Activated CD4-positive, alpha-beta T cell treated with anti-CD3 and anti-CD28 coated beads for 36 hours (primary cell): Measurements from ENCODE around the gene INSL3. TPM values are rescaled to one million over a fixed set of nuclear protein-coding genes. Genes with fewer than 3 reads are reported as not detected.

Source experiments
- ATAC-seq: fragments of 200-7000 bp; cut with Tn5 transposase; one replicate; pipeline ENCODE4 v1.10.0; 2021; ENCODE audit warnings: mild to moderate bottlenecking, moderate library complexity
- CTCF ChIA-PET: fragments of 350-600 bp; sonication (Branson Sonifier 250); formaldehyde crosslinking; loops from one replicate; lab custom pipeline; 2021; ENCODE audit warnings: antibody characterized with exemption; lab: Charles Lee
- POLR2A ChIA-PET: fragments of 350-600 bp; sonication (Branson Sonifier 250); formaldehyde crosslinking; loops from one replicate; lab custom pipeline; 2021; ENCODE audit warnings: antibody characterized with exemption, inconsistent platforms; lab: Charles Lee
- DNase-seq: peaks from one replicate; pipeline ENCODE4 v3.0.0-alpha.2; 2020
- H3K27ac Mint-ChIP-seq: one replicate; pipeline ENCODE4 v1.8.0; 2021; ENCODE audit warnings: mixed read lengths
- H3K27me3 Mint-ChIP-seq: one replicate; pipeline ENCODE4 v1.8.0; 2021; ENCODE audit warnings: mixed read lengths
- H3K36me3 Mint-ChIP-seq: one replicate; pipeline ENCODE4 v1.8.0; 2021; ENCODE audit warnings: low read depth, mixed read lengths
- H3K4me1 Mint-ChIP-seq: one replicate; pipeline ENCODE4 v1.8.0; 2021; ENCODE audit warnings: mixed read lengths
- H3K4me3 Mint-ChIP-seq: one replicate; pipeline ENCODE4 v1.8.0; 2021; ENCODE audit warnings: mild to moderate bottlenecking, moderate library complexity, mixed read lengths
- H3K9me3 Mint-ChIP-seq: one replicate; pipeline ENCODE4 v1.8.0; 2021; ENCODE audit warnings: low read depth, mixed read lengths
- intact Hi-C, 2 experiments: fragments of 100-400 bp; cut with DNase I in 1 of 2; cut with micrococcal nuclease in 1 of 2; formaldehyde crosslinking; loops; one replicate each; pipeline versions ENCODE4 v1.14.2 to v1.15.1; 2022 to 2024; cut with DNase I, micrococcal nuclease
- total RNA-seq, 2 experiments: library from RNA; stranded (reverse); gene quantifications; one replicate each; pipeline ENCODE4 v1.2.3, GENCODE V29; 2021

Gene INSL3
- total RNA-seq, 2 experiments from 2014 or later: 6.9 to 9.7 TPM

- Mint-ChIP-seq H3K4me3 (peak overlapping the region; percentile 8), H3K27ac (peak overlapping the region; percentile 20), H3K27me3 (no peaks in the 10 kb centered on the region), H3K9me3 (no peaks in the 10 kb centered on the region), H3K4me1 (peaks cover 47% of the 10 kb centered on the region), H3K36me3 (peaks cover 67% of the 10 kb centered on the region)
- intact Hi-C loops: loop anchor here (5.0 kb wide), 2 partner anchors 37 to 372 kb away; partner anchors contain the start of gene SLC27A1 (in 1 of the 2)
- POLR2A ChIA-PET: no interaction called here
- CTCF ChIA-PET: interaction anchor here (0.8 kb wide), 1 partner anchor 15 kb away, joined by 3 read pairs; the partner anchor contains the start of gene RPL18A
- no peak for ATAC-seq
- DNase-seq: no peak
Measured at GRCh38 chr19:17843908-17844490, 22.7 kb upstream of the INSL3 start.

- Mint-ChIP-seq H3K36me3 (peaks cover 70% of the 10 kb centered on the region), H3K4me1 (peaks cover 40% of the 10 kb centered on the region), H3K9me3 (no peaks in the 10 kb centered on the region), H3K4me3 (peak overlapping the region; percentile 8), H3K27ac (peak overlapping the region; percentile 51), H3K27me3 (no peaks in the 10 kb centered on the region)
- ChIA-PET POLR2A (no interaction called here), CTCF (interaction anchor here (0.7 to 0.9 kb wide), 3 partner anchors 16 to 71 kb away, joined by 3 to 4 read pairs (median 3); partner anchors contain the start of gene RPL18A)
- ATAC-seq: no peak
- intact Hi-C loops: loop anchor here (5.0 kb wide), 2 partner anchors 36 to 371 kb away; partner anchors contain the start of gene SLC27A1 (in 1 of the 2)
- no peak for DNase-seq
Measured at GRCh38 chr19:17843292-17843827, 22.0 kb upstream of the INSL3 start.

- no peaks in the 10 kb centered on the region for H3K9me3 Mint-ChIP-seq
- peaks cover 36% of the 10 kb centered on the region for H3K4me1 Mint-ChIP-seq
- peaks cover 75% of the 10 kb centered on the region for H3K36me3 Mint-ChIP-seq
- H3K4me3 Mint-ChIP-seq: no peak overlapping the region
- ChIA-PET CTCF (interaction anchor here (0.7 to 0.9 kb wide), 2 partner anchors 19 to 71 kb away, joined by 3 to 4 read pairs; no protein-coding TSS in a partner anchor), POLR2A (no interaction called here)
- ATAC-seq (no peak), DNase-seq (no peak)
- no peaks in the 10 kb centered on the region for H3K27me3 Mint-ChIP-seq
- intact Hi-C loops: loop anchor here (1.0 to 5.0 kb wide), 4 partner anchors 12 to 370 kb away; partner anchors contain the start of gene SLC27A1 (in 1 of the 2)
- no peak overlapping the region for H3K27ac Mint-ChIP-seq
Measured at GRCh38 chr19:17842663-17843291, 21.5 kb upstream of the INSL3 start.

GRCh38 chr19:17841810-17842662, 20.7 kb upstream of the INSL3 start:
- DNase-seq (peak; percentile 90), ATAC-seq (peak; percentile 89)
- Mint-ChIP-seq H3K27ac (no peak overlapping the region), H3K36me3 (peaks cover 81% of the 10 kb centered on the region), H3K27me3 (no peaks in the 10 kb centered on the region), H3K9me3 (no peaks in the 10 kb centered on the region), H3K4me1 (peaks cover 36% of the 10 kb centered on the region), H3K4me3 (no peak overlapping the region)
- ChIA-PET CTCF (interaction anchor here (0.9 kb wide), 1 partner anchor 18 kb away, joined by 4 read pairs; no protein-coding TSS in a partner anchor), POLR2A (no interaction called here)
- intact Hi-C loops: loop anchor here (1.0 to 5.0 kb wide), 4 partner anchors 12 to 370 kb away; partner anchors contain the start of gene SLC27A1 (in 1 of the 2)

GRCh38 chr19:17841371-17841809, 20.1 kb upstream of the INSL3 start:
- Mint-ChIP-seq H3K9me3 (no peaks in the 10 kb centered on the region), H3K4me1 (peaks cover 38% of the 10 kb centered on the region), H3K4me3 (no peak overlapping the region), H3K27ac (no peak overlapping the region), H3K27me3 (no peaks in the 10 kb centered on the region), H3K36me3 (peaks cover 84% of the 10 kb centered on the region)
- intact Hi-C loops: loop anchor here (5.0 kb wide), 2 partner anchors 34 to 369 kb away; partner anchors contain the start of gene SLC27A1 (in 1 of the 2)
- ATAC-seq (no peak), DNase-seq (no peak)
- POLR2A ChIA-PET: no interaction called here
- CTCF ChIA-PET: no interaction called here

GRCh38 chr19:17840019-17840418, 18.7 kb upstream of the INSL3 start:
- no peak for ATAC-seq
- no peaks in the 10 kb centered on the region for H3K27me3 Mint-ChIP-seq
- DNase-seq: no peak
- H3K9me3 Mint-ChIP-seq: no peaks in the 10 kb centered on the region
- peak overlapping the region; percentile 14 for H3K27ac Mint-ChIP-seq
- CTCF ChIA-PET: no interaction called here
- POLR2A ChIA-PET: no interaction called here
- peaks cover 32% of the 10 kb centered on the region for H3K4me1 Mint-ChIP-seq
- intact Hi-C loops: loop anchor here (5.0 kb wide), 2 partner anchors 33 to 368 kb away; partner anchors contain the start of gene SLC27A1 (in 1 of the 2)
- no peak overlapping the region for H3K4me3 Mint-ChIP-seq
- H3K36me3 Mint-ChIP-seq: peaks cover 85% of the 10 kb centered on the region

- no peaks in the 10 kb centered on the region for H3K9me3 Mint-ChIP-seq
- ATAC-seq (no peak), DNase-seq (no peak)
- POLR2A ChIA-PET: no interaction called here
- intact Hi-C loops: no loop called here
- H3K4me1 Mint-ChIP-seq: peaks cover 13% of the 10 kb centered on the region
- H3K4me3 Mint-ChIP-seq: no peak overlapping the region
- H3K27ac Mint-ChIP-seq: no peak overlapping the region
- CTCF ChIA-PET: interaction anchor here (0.8 kb wide), 1 partner anchor 159 kb away, joined by 3 read pairs; no protein-coding TSS in a partner anchor
- H3K27me3 Mint-ChIP-seq: no peaks in the 10 kb centered on the region
- H3K36me3 Mint-ChIP-seq: peaks cover 81% of the 10 kb centered on the region
Measured at GRCh38 chr19:17837972-17838371, 16.7 kb upstream of the INSL3 start.

GRCh38 chr19:17836530-17836929, 15.2 kb upstream of the INSL3 start:
- peak overlapping the region; percentile 33 for H3K27ac Mint-ChIP-seq
- ATAC-seq (no peak), DNase-seq (no peak)
- no peaks in the 10 kb centered on the region for H3K27me3 Mint-ChIP-seq
- ChIA-PET CTCF (no interaction called here), POLR2A (no interaction called here)
- H3K36me3 Mint-ChIP-seq: peaks cover 85% of the 10 kb centered on the region
- no peak overlapping the region for H3K4me3 Mint-ChIP-seq
- intact Hi-C loops: no loop called here
- H3K4me1 Mint-ChIP-seq: peaks cover 13% of the 10 kb centered on the region
- H3K9me3 Mint-ChIP-seq: peaks cover 2% of the 10 kb centered on the region

- intact Hi-C loops: no loop called here
- ATAC-seq (no peak), DNase-seq (no peak)
- Mint-ChIP-seq H3K27ac (peak overlapping the region; percentile 26), H3K36me3 (peaks cover 85% of the 10 kb centered on the region), H3K27me3 (no peaks in the 10 kb centered on the region), H3K4me1 (peaks cover 10% of the 10 kb centered on the region), H3K9me3 (peaks cover 2% of the 10 kb centered on the region), H3K4me3 (no peak overlapping the region)
- ChIA-PET POLR2A (interaction anchor here (1.0 kb wide), 1 partner anchor 15 kb away, joined by 3 read pairs; no protein-coding TSS in a partner anchor), CTCF (interaction anchor here (1.3 kb wide), 1 partner anchor 24 kb away, joined by 4 read pairs; the partner anchor contains the start of gene RPL18A)
Measured at GRCh38 chr19:17835182-17836006, 14.1 kb upstream of the INSL3 start.
